HEK293 (cell line): ENCODE results near the gene NF2.

Experiments used
- YY1 ChIP-seq: fragments of 450-650 bp; formaldehyde crosslinking; IDR thresholded peaks from 2 replicates; pipeline ENCODE4 v1.5.1; 2018; ENCODE audit warnings: missing biosample characterization, missing genetic modification characterization
- ZBTB20 ChIP-seq: fragments of 450-650 bp; formaldehyde crosslinking; IDR thresholded peaks from 2 replicates; pipeline ENCODE4 v1.5.1; 2016; ENCODE audit warnings: missing biosample characterization, missing genetic modification characterization
- ZNF302 ChIP-seq: fragments of 450-650 bp; formaldehyde crosslinking; IDR thresholded peaks from 2 replicates; pipeline ENCODE4 v1.5.1; 2016; ENCODE audit warnings: missing biosample characterization, missing genetic modification characterization, low read depth
- ZNF423 ChIP-seq: fragments of 450-650 bp; formaldehyde crosslinking; IDR thresholded peaks from 2 replicates; pipeline ENCODE4 v1.5.1; 2016; ENCODE audit warnings: missing biosample characterization, missing genetic modification characterization
- ZNF560 ChIP-seq: fragments of 450-650 bp; formaldehyde crosslinking; IDR thresholded peaks from 2 replicates; pipeline ENCODE4 v1.5.1; 2017; ENCODE audit warnings: missing biosample characterization, missing genetic modification characterization, borderline replicate concordance
- ZNF610 ChIP-seq: fragments of 450-650 bp; formaldehyde crosslinking; IDR thresholded peaks from 2 replicates; pipeline ENCODE4 v1.5.1; 2016; ENCODE audit warnings: missing biosample characterization, missing genetic modification characterization, borderline replicate concordance
- ZSCAN23 ChIP-seq: fragments of 450-650 bp; formaldehyde crosslinking; IDR thresholded peaks from 2 replicates; pipeline ENCODE4 v1.5.1; 2016; ENCODE audit warnings: missing biosample characterization, missing genetic modification characterization
- ZXDB ChIP-seq: fragments of 450-650 bp; formaldehyde crosslinking; IDR thresholded peaks from 2 replicates; pipeline ENCODE4 v1.5.1; 2016; ENCODE audit warnings: missing biosample characterization, missing genetic modification characterization
- TF ChIP-seq, protein P1 (sequence below): fragments of 450-650 bp; formaldehyde crosslinking; IDR thresholded peaks from 2 replicates; pipeline ENCODE4 v1.5.1; 2016; ENCODE audit warnings: missing biosample characterization, missing genetic modification characterization
- TF ChIP-seq, protein P2 (sequence below): fragments of 450-650 bp; formaldehyde crosslinking; IDR thresholded peaks from 2 replicates; pipeline ENCODE4 v1.5.1; 2016; ENCODE audit warnings: missing biosample characterization, missing genetic modification characterization, low read depth
- TF ChIP-seq, protein P3 (sequence below): fragments of 450-650 bp; IDR thresholded peaks from 2 replicates; pipeline ENCODE4 v1.5.1; 2018; ENCODE audit warnings: missing biosample characterization, missing genetic modification characterization
- TF ChIP-seq, protein P4 (sequence below): fragments of 450-650 bp; formaldehyde crosslinking; IDR thresholded peaks from 2 replicates; pipeline ENCODE4 v1.5.1; 2016; ENCODE audit warnings: missing biosample characterization, missing genetic modification characterization, borderline replicate concordance
- TF ChIP-seq, protein P5 (sequence below): fragments of 450-650 bp; formaldehyde crosslinking; IDR thresholded peaks from 2 replicates; pipeline ENCODE4 v1.5.1; 2017; ENCODE audit warnings: missing biosample characterization, missing genetic modification characterization

DNA sequence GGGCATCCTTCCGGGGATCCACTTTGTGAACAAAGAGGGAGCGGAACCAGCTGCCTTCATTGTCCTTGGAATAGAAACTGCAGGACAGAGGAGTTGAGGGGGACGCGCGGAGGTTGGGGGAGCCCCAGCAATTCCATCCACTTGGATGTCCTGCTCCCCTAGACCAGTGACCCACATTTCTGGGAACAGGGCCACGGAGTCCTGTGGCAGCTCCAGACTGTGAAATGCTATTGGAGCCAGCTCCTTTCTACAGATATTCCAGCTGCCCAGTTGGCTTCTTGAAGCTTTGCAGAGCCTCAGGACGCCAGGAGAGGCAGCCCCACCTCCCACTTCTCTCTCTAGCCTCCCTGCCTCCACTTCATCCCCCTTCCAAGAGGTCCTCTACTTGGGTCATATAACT lies 33.0 kb upstream of the NF2 start:
- TF ChIP-seq ZNF302 (tag by site-specific recombination), result no peak
- TF ChIP-seq, protein P1, sequence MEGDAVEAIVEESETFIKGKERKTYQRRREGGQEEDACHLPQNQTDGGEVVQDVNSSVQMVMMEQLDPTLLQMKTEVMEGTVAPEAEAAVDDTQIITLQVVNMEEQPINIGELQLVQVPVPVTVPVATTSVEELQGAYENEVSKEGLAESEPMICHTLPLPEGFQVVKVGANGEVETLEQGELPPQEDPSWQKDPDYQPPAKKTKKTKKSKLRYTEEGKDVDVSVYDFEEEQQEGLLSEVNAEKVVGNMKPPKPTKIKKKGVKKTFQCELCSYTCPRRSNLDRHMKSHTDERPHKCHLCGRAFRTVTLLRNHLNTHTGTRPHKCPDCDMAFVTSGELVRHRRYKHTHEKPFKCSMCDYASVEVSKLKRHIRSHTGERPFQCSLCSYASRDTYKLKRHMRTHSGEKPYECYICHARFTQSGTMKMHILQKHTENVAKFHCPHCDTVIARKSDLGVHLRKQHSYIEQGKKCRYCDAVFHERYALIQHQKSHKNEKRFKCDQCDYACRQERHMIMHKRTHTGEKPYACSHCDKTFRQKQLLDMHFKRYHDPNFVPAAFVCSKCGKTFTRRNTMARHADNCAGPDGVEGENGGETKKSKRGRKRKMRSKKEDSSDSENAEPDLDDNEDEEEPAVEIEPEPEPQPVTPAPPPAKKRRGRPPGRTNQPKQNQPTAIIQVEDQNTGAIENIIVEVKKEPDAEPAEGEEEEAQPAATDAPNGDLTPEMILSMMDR (tag by site-specific recombination), result no peak
- no peak for TF ChIP-seq ZNF560 (tag by site-specific recombination)
- TF ChIP-seq, protein P2, sequence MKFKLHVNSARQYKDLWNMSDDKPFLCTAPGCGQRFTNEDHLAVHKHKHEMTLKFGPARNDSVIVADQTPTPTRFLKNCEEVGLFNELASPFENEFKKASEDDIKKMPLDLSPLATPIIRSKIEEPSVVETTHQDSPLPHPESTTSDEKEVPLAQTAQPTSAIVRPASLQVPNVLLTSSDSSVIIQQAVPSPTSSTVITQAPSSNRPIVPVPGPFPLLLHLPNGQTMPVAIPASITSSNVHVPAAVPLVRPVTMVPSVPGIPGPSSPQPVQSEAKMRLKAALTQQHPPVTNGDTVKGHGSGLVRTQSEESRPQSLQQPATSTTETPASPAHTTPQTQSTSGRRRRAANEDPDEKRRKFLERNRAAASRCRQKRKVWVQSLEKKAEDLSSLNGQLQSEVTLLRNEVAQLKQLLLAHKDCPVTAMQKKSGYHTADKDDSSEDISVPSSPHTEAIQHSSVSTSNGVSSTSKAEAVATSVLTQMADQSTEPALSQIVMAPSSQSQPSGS (tag by site-specific recombination), result no peak
- no peak for TF ChIP-seq ZNF610 (tag by site-specific recombination)
- TF ChIP-seq, protein P3, sequence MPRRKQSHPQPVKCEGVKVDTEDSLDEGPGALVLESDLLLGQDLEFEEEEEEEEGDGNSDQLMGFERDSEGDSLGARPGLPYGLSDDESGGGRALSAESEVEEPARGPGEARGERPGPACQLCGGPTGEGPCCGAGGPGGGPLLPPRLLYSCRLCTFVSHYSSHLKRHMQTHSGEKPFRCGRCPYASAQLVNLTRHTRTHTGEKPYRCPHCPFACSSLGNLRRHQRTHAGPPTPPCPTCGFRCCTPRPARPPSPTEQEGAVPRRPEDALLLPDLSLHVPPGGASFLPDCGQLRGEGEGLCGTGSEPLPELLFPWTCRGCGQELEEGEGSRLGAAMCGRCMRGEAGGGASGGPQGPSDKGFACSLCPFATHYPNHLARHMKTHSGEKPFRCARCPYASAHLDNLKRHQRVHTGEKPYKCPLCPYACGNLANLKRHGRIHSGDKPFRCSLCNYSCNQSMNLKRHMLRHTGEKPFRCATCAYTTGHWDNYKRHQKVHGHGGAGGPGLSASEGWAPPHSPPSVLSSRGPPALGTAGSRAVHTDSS (tag by site-specific recombination), result no peak
- TF ChIP-seq, protein P4, sequence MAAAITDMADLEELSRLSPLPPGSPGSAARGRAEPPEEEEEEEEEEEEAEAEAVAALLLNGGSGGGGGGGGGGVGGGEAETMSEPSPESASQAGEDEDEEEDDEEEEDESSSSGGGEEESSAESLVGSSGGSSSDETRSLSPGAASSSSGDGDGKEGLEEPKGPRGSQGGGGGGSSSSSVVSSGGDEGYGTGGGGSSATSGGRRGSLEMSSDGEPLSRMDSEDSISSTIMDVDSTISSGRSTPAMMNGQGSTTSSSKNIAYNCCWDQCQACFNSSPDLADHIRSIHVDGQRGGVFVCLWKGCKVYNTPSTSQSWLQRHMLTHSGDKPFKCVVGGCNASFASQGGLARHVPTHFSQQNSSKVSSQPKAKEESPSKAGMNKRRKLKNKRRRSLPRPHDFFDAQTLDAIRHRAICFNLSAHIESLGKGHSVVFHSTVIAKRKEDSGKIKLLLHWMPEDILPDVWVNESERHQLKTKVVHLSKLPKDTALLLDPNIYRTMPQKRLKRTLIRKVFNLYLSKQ (tag by site-specific recombination), result no peak
- TF ChIP-seq, protein P5, sequence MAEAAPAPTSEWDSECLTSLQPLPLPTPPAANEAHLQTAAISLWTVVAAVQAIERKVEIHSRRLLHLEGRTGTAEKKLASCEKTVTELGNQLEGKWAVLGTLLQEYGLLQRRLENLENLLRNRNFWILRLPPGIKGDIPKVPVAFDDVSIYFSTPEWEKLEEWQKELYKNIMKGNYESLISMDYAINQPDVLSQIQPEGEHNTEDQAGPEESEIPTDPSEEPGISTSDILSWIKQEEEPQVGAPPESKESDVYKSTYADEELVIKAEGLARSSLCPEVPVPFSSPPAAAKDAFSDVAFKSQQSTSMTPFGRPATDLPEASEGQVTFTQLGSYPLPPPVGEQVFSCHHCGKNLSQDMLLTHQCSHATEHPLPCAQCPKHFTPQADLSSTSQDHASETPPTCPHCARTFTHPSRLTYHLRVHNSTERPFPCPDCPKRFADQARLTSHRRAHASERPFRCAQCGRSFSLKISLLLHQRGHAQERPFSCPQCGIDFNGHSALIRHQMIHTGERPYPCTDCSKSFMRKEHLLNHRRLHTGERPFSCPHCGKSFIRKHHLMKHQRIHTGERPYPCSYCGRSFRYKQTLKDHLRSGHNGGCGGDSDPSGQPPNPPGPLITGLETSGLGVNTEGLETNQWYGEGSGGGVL (tag by site-specific recombination), result no peak
- TF ChIP-seq ZSCAN23 (tag by site-specific recombination), result no peak
- TF ChIP-seq YY1, result no peak
- no peak for TF ChIP-seq ZXDB
- no peak for TF ChIP-seq ZBTB20 (tag by site-specific recombination)
- no peak for TF ChIP-seq ZNF423 (tag by site-specific recombination)
